HG03432 (cell line): Measurements from ENCODE around the gene ORC5.
"Not testable (repeated sequence)": the region's sequence is repeated elsewhere in the genome, so short reads cannot be mapped to it uniquely, and the experiment has no call there.

Experiments used
- ATAC-seq: cut with Tn5 transposase; IDR thresholded peaks from one replicate; pipeline ENCODE4 v1.9.1; 2021; ENCODE audit warnings: mild to moderate bottlenecking, moderate library complexity; ENCODE audit not compliant: unreplicated experiment

ORC5 gene

DNA sequence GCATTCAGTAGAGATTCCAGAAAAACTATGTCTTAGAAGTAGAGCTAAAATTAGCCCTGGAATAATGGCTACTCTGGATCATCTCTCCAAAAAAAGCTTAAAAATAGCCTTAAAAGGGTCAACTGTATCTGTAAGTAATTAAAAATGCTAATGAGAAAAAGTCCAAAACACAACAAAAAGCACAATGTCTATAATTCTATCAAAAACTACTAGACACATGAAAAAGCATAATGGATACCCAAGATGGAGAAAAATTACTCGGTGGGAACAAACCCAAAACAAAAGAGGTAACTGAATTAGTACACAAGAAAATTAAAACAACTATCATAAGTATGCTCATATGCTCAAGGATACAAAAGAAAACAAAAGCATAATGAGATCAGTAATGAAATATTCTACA lies 15.4 kb downstream of the ORC5 start:
- ATAC-seq = no peak

DNA sequence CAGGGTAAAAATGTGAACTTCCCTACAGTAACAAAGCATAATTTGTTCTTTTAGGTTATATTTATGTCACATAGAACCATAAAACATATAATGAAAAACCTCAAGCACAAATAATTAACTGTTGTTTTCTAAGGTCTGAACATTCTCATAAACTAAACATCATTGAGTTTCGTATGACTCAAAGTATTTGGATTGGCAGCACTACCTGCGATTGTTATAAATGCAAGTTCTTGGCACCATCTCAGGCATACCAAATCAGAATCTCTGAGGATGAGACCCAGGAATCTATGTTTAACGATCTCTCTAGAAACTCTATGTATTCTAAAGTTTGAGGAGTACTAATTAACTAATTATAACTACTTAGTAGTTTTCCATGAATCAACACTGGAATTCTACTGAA lies 22.5 kb downstream of the ORC5 start:
- no peak for ATAC-seq

DNA sequence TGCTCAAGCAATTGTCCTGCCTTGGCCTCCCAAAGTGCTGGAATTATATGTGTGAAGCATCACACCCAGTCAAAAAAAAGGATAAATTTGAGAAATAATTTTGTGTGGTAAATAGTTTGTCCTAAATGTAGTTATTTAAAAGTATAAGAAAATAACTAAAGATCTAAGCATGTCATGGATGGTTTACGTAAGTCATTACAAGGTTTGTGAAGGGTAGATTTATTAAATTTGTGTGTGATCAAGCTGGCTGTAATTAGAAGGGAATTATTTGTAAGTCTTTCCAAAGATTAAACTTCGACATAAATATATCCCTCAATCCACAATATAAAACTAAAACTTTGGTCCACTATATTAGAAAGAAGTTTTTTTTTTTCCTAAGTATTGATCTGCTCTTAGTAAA lies 28.6 kb downstream of the ORC5 start:
- no peak for ATAC-seq

DNA sequence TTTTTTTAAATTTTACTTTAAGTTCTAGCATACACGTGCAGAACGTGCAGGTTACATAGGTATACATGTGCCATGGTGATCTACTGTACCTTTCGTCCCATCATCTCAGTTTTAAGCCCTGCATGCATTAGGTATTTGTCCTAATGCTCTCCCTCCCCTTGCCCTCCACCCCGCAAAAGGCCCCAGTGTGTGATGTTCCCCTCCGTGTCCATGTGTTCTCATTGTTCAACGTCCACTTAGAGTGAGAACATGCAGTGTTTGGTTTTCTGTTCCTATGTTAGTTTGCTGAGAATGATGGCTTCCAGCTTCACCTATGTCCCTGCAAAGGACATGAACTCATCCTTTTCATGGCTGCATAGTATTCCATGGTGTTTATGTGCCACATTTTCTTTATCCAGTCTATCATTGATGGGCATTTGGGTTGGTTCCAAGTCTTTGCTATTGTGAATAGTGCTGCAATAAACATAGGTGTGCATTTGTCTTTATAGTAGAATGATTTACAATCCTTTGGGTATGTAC lies 30.2 kb downstream of the ORC5 start:
- ATAC-seq = not testable (repeated sequence)

DNA sequence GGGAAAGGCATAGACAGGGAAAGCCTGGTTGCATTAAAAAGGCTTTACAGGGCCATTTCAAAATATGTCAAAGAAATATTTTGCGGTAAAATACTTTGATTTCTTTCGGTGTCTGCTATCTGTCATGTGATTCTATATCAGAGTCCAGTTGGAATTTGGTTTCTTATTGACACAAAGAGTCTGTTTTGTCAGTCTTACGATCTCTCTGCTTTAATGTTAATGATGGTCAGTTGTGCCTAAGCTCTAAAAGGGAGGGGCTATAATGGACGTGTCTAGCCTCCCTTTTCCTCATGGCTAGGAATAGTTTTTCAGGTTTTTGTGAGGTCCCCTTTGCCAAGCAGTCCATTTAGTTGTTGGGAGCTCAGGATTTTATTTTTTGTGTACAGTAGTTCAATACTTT lies 31.5 kb downstream of the ORC5 start:
- ATAC-seq = no peak

DNA sequence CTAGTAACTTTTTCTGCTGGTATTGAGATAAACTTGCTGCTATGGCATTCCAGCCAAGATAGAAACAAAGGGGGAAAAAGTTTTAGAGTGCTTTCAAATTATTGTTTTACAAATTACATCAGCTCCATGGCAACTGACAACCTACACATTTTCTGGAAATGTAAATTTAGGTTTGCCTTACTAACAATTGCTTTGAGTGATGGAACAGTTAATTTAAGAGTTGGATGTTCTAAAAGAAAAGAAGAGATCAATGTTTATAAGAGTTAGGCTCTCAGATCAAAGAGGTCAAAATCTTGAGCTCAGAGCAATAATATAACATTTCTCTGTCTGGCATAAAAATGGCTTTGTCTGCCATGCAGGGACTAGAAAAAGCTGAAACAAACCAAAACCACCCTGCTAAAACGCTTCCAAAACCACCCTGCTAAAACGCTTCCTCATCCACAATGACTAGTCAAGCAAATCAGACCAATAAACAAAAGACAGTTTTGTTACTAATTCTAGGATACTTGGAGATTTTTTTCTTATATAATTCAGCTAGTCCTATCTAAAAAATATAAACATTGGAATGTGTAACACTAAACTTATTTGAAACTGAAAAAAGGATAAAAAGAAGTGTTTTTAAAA lies 32.3 kb downstream of the ORC5 start:
- no peak for ATAC-seq

DNA sequence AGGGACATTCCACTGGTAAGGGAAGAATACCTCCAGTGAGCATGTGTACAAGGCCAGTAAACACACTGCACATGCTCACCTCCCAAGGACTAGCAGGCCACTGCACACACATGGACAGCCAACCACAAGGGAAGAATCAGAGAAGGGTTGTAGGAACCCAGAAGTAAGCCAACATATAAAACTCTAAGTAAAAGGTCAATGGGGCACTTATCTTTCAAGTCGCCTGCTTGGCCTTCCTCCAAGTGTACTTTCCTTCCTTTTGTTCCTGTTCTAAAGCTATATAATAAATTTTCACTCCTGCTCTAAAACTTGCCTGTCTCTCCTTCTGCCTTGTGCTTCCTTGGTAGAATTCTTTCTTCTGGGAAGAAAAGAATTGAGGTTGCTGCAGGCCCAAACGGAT lies 33.0 kb downstream of the ORC5 start:
- ATAC-seq = no peak

DNA sequence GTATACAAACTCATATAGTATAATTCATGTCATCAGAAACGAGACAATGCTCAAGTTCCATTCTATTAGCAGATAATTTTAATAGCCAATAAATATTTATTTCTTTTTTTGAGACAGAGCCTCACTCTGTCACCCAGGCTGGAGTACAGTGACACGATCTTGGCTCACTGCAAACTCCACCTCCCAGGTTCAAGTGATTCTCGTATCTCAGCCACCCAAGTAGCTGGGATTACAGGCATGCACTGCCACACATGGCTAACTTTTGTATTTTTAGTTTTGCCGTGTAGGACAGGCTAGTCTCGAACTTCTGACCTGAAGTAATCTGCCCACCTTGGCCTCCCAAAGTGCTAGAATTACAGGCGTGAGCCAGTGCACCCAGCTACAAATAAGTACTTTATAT lies 45.7 kb downstream of the ORC5 start:
- ATAC-seq = no peak

DNA sequence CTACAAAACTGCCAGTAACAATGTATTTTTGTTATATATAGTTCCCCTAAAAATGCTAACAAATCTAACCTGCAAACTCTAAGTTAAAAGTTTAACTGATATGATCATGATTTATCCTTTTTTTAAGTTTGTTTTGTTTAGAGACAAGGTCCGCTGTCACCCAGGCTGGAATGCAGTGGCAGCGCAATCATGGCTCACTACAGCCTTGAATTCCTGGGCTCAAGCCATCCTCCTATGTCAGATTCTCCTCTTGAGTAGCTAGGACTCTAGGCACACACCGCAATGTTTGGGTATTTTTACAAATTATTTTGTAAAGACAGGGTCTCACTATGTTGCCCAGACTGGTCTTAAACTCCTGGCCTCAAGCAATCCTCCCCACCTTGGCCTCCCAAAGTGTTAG lies 46.6 kb downstream of the ORC5 start:
- ATAC-seq = no peak

DNA sequence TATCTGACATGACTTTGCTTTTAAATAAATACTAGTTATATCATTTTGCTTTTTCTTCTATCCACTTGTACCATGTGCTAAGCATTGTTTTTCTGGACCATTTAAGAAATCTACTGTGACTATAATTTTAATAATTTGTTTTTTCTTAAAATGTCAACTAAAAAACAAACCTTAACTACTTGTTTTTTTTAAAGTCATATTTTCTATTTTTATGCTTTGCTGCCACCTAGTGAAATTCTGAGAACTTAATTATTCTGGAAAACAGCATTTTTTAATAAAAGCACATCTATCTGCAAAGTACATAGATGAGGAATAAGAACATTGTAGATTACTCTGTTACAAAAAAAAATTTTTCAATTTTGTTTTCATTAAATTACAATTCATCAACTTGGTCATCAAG lies 47.4 kb downstream of the ORC5 start:
- no peak for ATAC-seq

DNA sequence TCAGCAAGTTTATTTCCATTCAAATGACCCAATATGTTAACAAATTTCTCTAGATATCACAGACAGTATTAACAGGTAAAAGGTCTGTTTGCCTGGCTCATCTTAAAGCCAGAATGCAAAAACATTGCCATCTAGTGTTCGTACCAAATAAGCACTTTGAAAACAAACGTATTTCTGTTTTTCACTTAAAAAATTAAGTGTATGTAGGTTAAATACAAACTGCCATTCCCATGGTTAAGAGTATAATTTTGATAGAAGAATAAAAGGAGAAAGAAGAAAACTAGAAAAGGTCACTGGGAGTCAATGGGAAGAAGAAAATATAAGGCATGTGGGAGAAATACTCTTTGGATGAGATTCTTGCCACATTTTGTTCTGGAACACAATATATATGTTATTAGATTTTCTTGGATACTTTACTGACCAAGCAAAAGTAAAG lies 51.0 kb downstream of the ORC5 start:
- no peak for ATAC-seq

DNA sequence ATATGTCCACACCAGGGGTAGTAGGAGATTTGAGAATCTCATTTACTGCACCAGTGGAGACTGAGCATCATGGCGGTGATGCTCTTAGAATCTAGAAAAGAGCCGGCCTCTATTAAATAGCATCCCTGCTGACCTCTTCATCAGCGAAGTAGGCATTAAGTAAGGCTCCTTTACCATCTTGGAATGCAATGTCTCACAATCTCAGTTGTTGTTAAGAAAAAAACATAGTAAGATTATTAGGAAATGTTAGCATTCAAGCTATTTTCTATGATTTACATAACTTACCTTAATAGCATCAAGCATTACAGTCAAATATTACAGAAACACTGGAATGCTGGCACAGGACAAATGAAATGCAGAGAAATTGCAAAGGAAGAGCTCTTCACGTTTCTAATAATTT lies 54.5 kb downstream of the ORC5 start:
- no peak for ATAC-seq

DNA sequence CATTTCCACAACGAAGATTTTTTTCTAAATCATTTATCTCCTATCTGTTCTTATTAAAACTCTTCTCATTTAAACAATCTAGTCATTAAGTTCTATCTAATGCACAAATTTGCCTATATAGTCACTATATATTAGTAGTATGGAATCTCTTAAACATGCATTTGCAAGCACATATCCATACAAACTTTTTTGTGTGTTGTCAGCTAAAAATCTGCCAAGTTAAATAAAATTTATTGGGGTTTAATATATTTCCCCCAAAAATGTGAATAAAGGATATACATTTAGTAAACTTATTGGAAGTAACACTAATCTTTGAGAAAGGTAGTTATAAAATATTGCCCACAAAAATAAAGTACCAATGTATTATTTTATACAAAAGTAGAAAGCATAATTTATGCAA lies 55.3 kb downstream of the ORC5 start:
- no peak for ATAC-seq

DNA sequence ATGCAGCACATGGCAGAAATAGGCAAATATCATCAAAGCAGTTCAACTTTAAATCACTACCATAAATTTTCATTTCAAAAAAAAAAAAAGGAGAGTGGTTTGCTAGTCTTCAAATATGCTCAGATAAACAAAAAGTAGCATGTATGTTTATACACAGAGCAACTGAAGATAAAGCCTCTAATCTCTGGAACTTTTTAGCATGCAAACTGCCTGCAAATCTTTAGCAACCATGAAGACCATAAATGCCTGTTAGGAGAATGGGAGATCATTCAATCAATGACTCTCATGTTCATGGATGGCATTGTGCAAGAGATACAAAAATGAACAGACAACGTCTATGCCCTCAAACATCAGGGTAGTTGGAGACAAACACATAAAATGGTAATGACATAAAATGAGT lies 57.3 kb downstream of the ORC5 start:
- ATAC-seq = no peak

DNA sequence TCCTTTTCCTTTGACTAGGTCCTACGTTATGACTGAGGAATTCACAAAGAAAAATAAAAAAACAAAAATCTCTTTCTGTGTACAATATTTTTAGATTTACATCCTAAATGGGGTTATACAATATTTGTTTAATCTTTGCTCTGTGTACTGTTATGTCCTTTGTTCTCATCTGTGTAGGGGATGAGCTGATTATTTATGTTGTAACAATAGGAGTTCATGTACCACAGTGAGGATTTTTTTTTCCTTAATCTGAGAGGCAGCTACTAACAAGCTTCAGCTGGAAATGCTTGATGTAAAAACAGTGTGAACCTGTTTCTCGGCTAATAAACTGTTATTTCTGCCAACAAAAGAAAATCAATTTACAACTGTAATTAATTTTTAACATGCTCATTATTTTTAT lies 58.0 kb downstream of the ORC5 start:
- ATAC-seq = no peak

DNA sequence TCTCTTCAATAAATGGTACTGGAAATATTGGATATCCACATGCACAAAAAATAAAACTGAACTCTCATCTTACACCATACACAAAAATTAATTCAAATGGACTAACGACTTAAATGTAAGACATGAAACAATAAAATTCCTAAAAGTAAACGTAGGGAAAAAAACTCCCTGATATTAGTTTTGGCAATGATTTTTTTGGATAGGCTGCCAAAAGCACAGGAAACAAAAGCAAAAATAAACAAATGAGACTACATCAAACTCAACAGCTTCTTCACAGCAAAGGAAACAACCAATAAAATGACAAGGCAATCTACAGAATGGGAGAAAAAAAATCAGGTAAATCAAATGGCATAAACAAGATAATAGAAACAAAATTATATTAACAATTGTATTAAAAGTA lies 65.7 kb downstream of the ORC5 start:
- ATAC-seq = no peak

DNA sequence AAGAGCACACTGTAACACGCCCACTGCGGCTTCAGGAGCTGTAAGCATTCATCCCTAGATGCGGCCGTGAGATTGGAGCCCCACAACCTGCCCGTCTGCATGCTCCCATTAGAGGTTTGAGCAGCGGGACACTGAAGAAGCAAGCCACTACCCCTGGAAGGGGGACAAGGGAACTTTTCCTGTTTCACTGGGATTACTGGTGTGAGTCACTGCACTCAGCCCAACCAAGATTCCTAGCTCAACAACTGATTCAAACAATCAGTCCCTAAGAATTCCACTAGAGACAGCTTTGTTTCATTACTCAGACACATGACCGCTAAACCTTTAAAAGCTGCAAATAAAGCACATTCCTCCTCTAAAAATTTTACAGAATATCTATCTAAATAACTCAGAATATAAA lies 69.8 kb downstream of the ORC5 start:
- no peak for ATAC-seq

DNA sequence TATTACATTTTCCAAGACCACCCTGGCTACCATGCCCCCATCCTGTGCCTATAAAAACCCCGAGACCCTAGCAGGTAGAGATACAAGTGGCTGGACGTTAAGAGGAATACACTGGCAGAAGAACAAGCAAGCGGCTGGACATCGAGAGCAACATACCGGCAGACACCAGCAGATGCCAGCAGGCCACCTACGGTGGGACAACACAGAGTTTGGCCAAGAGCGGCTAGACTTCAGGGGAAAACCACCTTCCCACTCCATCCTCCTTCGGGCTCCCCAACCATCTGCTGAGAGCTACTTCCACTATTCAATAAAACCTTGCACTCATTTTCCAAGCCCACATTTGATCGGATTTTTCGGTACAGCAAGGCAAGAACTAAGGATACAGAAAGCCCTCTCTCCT lies 70.3 kb downstream of the ORC5 start:
- ATAC-seq = no peak

DNA sequence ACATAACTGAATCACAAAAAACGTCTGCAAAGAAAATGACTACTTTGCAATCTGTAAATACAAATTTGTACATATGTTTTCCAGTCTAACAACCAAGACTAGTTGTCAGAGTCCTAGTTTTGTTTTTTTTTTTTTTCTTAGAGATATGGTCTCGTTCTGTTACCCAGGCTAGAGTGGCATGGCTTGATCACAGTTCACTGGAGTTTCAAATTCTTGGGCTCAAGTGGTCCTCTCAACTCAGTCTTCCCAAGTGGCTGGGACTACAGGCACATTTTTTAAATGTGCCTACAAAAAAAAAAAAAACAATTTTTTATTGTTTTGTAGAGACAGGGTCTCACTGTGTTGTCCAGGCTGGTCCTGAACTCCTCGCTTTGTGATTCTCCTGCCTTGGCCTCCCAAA lies 70.8 kb downstream of the ORC5 start:
- no peak for ATAC-seq

DNA sequence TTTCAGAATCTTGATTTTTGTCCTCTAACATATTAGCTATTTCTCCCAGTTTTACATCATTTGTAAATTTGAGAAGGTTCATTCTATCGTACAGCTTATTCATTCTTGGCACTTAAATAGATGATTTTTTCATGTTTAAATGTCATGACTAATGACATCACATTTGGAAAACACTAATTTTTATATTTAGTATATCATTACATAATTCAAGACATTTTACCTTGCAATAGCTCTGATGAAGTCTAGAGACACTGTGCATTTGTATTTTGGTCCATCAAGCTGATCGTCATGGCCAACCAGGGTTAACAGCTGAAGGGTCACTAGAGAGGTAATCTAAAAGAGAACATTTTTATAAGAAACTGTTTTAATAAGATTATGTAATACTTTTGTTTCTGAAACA lies 71.3 kb downstream of the ORC5 start:
- ATAC-seq = no peak

DNA sequence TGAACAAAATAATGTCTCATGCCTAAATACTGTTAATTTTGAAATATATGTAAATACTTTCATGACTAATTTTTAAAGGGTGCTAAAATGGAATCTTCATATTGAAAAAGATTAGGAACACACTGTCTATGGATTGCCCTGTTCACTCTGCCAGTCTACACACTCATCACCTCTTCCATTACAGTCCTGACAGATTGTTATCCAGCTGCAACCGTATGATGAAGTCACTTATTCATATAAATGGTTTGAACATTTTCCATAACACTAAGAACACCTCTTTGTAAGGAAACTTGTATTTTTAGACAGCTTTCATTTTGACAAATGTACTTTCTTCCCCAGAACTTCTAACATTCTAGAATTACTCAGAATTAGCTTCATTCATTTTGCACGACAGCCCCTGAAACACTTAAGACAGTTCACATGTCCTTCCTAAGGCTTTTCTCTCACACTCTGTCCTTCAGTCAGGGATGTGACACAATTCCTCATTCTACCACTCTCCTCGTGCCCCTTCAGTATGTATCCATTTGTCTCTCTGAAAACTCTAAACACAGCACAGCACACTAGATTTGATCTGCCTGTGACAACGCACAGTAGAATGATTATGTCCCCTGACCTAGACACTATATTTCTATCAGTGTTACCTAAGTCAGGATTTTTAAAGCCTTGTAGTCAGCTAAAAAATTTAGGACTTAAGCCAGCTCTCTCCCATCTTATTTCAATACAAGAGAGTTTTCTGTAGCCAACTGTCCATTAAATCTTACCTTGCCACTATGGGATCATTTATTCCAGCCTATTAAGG lies 71.9 kb downstream of the ORC5 start:
- no peak for ATAC-seq

DNA sequence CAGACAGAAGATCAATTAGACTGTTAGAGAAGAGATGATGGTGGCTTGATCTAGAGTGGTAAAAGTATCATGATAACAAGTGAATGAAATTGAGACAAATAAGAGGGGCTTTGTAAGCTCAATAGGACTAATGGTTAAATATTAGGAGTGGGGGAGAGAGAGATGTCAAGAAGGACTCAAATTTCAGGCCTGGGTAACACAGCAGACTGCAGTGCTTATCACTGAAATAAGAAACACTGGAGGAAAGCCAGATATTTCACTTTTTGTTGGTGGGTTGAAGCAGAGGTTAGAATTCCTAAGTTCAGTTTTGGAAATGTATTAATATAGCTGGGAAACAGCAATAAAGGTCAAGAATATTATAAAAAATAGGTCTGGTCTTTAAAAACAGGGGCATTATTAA lies 74.6 kb downstream of the ORC5 start:
- ATAC-seq = no peak

DNA sequence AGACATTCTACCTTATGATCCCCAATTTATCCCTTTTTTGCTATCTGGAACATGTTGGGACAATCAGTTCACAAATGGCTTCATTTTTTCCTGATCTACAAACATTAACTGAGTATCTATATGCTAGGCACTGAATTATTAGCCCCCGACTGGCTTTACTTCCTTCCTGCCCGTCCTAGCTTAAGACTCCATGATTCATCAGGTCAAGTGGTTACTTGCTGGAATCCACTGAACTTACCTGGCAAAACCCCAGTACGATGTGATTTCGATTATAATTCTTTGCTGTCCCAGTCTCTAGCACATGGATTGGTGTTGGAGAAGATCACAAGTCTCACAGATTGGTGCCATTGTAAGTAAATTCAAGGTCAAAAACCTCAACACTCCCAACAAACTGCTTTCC lies 77.1 kb downstream of the ORC5 start:
- no peak for ATAC-seq
